Fibroblast of villous mesenchyme (primary cell): ENCODE data around the gene NFKBIE. TPM values are rescaled to one million over a fixed set of nuclear protein-coding genes. Genes with fewer than 3 reads are reported as not detected.

Experiments
- DNase-seq: peaks from one replicate; pipeline ENCODE4 v3.0.0-alpha.2; 2010; ENCODE audit warnings: low read depth
- H3K4me3 ChIP-seq: 2 replicates; pipeline ENCODE4 v1.5.1; 2011; ENCODE audit warnings: low read depth, mild to moderate bottlenecking, low read length
- small RNA-seq: library from RNA; depleted of rRNA; stranded (forward); fragments of <200 nt; gene quantifications from one replicate; pipeline ENCODE3, GENCODE V24; 2012
- total RNA-seq: library from RNA; depleted of rRNA; stranded (reverse); fragments of >200 nt; gene quantifications from 2 replicates; pipeline ENCODE4 v1.2.3, GENCODE V29; 2012
- TF ChIP-seq, protein P1 (sequence below): IDR thresholded peaks from 2 replicates; pipeline ENCODE4 v1.5.1; 2012; ENCODE audit warnings: low read depth, mild to moderate bottlenecking, low read length; ENCODE audit not compliant: insufficient read depth

Gene NFKBIE
- total RNA-seq, 1 donor = 17.7 TPM

DNA sequence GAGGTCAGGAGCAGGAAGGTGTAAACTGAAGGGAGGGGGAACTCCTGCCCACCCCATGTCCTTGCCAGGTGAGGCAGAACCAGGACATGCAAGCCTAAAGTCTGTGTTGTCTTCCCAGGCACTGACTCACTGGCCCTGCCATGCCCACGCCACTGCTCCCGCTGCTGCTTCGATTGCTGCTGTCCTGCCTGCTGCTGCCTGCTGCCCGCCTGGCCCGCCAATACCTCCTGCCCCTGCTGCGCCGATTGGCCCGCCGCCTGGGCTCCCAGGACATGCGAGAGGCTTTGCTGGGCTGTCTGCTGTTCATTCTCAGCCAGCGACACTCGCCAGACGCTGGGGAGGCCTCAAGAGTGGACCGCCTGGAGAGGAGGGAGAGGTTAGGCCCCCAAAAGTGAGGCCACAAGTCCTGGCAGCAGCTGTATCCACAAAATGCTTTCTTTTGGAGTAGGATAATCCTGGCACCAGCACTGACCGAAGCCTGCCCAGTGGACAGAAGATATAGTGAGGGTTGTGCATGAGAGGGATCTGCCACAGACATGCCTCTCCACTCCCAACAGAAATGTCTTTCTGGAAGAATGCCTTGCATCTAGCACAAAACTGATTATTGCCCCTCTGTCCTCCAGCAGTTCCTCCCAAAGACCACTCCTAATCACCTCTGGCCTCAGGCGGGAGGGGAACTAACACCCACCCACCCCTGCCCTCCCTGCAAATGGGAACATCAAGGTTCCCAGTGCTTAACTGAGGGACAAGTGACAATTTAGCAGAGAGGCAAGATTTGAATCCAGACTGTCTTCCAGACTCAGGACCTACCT, 47.8 kb downstream of the NFKBIE start:
- peak; percentile 35 for DNase-seq
- TF ChIP-seq, protein P1, sequence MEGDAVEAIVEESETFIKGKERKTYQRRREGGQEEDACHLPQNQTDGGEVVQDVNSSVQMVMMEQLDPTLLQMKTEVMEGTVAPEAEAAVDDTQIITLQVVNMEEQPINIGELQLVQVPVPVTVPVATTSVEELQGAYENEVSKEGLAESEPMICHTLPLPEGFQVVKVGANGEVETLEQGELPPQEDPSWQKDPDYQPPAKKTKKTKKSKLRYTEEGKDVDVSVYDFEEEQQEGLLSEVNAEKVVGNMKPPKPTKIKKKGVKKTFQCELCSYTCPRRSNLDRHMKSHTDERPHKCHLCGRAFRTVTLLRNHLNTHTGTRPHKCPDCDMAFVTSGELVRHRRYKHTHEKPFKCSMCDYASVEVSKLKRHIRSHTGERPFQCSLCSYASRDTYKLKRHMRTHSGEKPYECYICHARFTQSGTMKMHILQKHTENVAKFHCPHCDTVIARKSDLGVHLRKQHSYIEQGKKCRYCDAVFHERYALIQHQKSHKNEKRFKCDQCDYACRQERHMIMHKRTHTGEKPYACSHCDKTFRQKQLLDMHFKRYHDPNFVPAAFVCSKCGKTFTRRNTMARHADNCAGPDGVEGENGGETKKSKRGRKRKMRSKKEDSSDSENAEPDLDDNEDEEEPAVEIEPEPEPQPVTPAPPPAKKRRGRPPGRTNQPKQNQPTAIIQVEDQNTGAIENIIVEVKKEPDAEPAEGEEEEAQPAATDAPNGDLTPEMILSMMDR = no peak
- no peak overlapping the region for H3K4me3 ChIP-seq

DNA sequence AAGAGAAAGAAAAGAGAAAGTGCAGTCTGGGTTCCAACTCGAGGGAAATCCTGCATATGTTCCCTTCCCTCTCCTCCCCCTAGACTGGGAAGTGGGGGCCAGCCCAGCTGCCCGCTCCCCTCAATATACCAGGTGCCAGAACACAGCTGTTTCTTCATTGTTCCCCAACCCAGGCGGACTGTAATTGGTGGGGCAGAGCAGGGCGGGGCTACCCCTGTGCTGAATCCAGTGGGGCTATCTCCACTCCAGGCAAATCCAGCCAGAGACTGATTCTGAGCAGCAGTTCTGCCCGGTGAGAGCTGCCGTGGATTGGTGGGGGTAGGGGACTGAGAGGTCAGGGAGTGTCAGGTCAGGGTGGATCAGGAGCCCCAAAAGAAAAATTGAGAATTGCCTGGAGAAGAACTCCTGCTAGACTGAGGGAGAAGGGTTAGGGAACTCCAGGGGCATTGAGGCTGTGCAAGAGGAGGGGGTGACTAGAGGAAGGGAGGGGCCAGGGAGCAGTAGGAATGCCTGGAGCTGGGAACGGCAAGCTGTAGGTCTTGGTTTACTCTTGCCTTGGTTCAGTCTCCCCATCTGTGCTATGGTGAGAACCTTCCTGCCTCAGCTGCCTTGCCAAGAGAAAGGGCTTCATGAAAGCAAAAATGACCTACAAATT, 48.5 kb downstream of the NFKBIE start, which contains the start of gene MYMX:
MYMX (plus strand) TSS at position 250 of the 655 bp plus-strand sequence. CDS start 546 bp downstream, outside the sequence.
- H3K4me3 ChIP-seq = no peak within 1 kb of the TSS
- DNase-seq = no peak
- TF ChIP-seq, protein P1 = no peak

DNA sequence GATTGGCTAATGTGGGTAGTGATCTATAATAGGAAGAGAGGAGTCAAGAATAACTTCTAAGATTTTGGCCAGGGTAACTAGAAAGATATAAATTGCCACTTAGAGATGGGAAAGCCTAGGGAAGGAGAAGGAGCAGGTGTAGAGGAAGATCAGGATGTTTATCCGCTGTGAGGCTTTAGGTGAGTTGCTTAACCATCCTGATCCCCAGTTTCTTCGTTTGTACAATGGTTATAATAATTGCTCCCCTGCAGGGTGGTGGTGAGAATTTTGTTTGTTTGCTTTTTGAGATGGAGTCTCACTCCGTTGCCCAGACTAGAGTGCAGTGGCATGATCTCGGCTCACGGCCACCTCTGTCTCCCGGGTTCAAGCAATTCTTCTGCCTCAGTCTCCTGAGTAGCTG, 51.0 kb downstream of the NFKBIE start:
- TF ChIP-seq, protein P1 = no peak
- H3K4me3 ChIP-seq = no peak overlapping the region
- no peak for DNase-seq

DNA sequence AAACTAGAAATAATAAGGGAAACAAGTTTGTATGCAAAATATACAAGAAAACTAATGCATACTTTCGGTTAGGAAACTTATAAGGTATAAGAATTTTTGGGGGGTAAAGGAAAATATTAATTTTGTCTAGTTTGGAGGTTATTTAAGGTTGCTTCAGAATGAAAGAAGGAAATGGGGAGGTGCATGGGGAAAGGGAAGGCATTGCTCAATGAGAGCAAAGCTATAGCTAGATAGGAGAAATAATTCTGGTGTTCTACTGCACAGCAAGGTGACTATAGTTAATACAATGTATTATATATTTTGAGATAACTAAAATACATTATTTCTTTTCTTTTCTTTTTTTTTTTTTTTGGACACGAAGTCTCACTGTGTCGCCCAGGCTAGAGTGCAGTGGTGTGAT, 54.1 kb downstream of the NFKBIE start:
- DNase-seq = no peak
- TF ChIP-seq, protein P1 = no peak
- no peak overlapping the region for H3K4me3 ChIP-seq

Small RNA genes within 50 kb of the gene (small RNA-seq; reads per million reads assigned to genes)
- not detected for gene RN7SL811P

Other genes with a start within 250 kb of the NFKBIE start
- 47.5 and 51.9 TPM in 2 replicates for gene MRPL14, start 138.1 kb downstream of the NFKBIE start, total RNA-seq
- 21.3 and 32.4 TPM in 2 replicates for gene TMEM63B, start 138.0 kb downstream of the NFKBIE start, total RNA-seq
- not detected in 2 replicates for gene CAPN11, start 106.7 kb downstream of the NFKBIE start, total RNA-seq
- not detected in 2 replicates for gene MYMX, start 48.6 kb downstream of the NFKBIE start, total RNA-seq
- 7.1 and 9.5 TPM in 2 replicates for gene SLC29A1, start 42.0 kb downstream of the NFKBIE start, total RNA-seq
- 573 and 928 TPM in 2 replicates for gene HSP90AB1, start 18.4 kb downstream of the NFKBIE start, total RNA-seq
- gene SLC35B2, start 8.0 kb downstream of the NFKBIE start, total RNA-seq = 84.7 and 92.8 TPM in 2 replicates
- under 0.01 TPM in 1 of 2 replicates, not detected in the other for gene TMEM151B, start 4.9 kb upstream of the NFKBIE start, total RNA-seq
- gene AARS2, start 47.8 kb upstream of the NFKBIE start, total RNA-seq = 10.0 and 16.0 TPM in 2 replicates
- not detected in 2 replicates for gene SPATS1, start 77.1 kb upstream of the NFKBIE start, total RNA-seq
- 17.7 and 24.2 TPM in 2 replicates for gene CDC5L, start 122.2 kb upstream of the NFKBIE start, total RNA-seq